T47D (cell line): ENCODE data around the gene CD276.

Experiments
- DNase-seq, 2 experiments: peaks; one replicate each; pipeline versions ENCODE4 v3.0.0 to v3.0.0-alpha.2; 2011 to 2012; ENCODE audit warnings: low read depth in 1 of 2, low spot score in 1 of 2
- JUND ChIP-seq: IDR thresholded peaks from 2 replicates; pipeline ENCODE4 v1.6.1; 2012; ENCODE audit warnings: low read depth
- in situ Hi-C: cut with HindIII; loops from 2 replicates; pipeline ENCODE4 v1.10.0; 2016; ENCODE audit warnings: low sequenced_read_pairs, low pct_unique_long_range_greater_than_20kb

Gene CD276

DNA sequence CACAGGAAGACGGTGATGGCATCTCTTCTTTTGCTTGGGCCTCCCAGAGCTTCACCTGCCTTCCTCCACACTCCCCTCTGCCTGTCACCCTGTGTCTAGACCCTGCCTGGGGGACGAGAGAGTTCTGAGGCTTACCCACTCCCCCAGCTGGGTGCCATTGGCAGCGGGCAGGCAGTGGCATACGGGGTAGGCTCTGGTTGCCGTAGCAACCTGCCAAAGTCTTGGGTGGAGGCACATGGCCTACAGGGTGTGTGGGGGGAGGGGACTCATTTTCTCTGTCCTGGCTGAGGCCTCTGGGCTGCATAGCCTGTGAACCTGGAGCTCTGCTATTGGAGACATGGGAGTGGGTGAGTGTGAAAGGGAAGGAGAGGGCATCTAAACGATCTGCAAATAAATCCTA, 64.5 kb downstream of the CD276 start:
- DNase-seq = no peak
- in situ Hi-C loops = no loop called here
- no peak for TF ChIP-seq JUND

DNA sequence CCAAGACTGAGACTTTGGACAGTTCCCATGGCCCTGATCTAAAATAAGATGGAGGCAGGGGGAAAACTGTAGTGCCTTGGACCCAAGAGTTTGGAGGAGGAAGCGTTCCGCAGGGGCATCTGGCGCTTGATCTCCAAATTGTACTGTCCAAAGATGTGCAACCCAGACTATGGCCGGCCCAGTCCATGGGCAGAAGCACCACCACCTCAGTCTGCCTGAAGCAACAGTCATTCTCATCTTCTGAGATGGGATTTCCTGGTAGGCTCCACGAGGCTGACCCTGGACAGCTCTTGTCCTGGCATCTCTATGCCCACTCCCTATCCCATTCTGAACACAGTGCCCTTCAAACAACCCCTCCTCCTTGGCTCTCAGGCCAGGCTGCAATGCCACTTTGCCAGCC, 65.3 kb downstream of the CD276 start:
- no peak for TF ChIP-seq JUND
- no peak for DNase-seq
- in situ Hi-C loops = no loop called here

DNA sequence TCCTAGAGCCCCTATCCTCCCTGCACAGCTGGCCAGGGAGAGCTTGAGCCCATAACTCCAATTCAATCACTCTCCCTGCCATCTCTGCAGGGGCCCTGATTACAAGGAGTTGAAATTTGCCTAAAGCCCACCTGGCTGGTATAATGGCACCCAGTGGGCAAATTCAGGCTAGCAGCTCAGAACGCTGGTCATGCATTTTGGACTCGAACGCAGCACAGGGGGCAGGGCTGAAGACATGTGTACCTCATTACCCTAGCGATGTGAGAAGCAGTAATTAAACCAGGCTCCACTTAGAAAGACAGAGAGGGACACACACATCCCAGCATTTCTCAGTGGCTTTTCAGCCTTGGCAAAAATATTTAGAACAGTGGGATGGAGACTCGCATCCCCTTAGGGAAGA, 65.8 kb downstream of the CD276 start:
- no peak for TF ChIP-seq JUND
- DNase-seq = no peak
- in situ Hi-C loops = no loop called here

- no peak for DNase-seq
- in situ Hi-C loops = no loop called here
- TF ChIP-seq JUND = no peak
Measured at GRCh38 chr15:73750438-73750837, 66.3 kb downstream of the CD276 start.

- TF ChIP-seq JUND = no peak
- in situ Hi-C loops = no loop called here
- DNase-seq = no peak
Measured at GRCh38 chr15:73750951-73751350, 66.8 kb downstream of the CD276 start.

DNA sequence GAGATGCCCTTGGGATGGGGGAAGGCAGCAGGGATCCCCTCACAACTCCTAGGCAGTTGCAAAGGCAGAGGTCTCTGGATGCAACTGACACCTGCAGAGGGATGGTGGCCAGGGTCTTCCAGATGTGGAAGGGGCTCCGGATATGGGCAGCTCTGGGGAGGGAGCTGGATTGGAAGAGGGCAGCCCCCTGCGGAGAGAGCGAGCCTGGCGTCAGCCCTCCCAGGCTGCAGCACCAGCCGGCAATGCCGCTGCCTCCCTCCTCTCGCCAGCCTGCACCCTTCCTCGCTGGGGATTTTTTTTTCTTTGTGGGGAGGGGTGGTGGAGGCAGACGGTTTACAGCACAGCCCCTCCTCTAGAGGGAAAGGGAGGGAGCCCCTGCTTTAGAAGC, 67.3 kb downstream of the CD276 start:
- in situ Hi-C loops = no loop called here
- TF ChIP-seq JUND = no peak
- no peak for DNase-seq

- in situ Hi-C loops = no loop called here
- no peak for TF ChIP-seq JUND
- DNase-seq = no peak
Measured at GRCh38 chr15:73751899-73752805, 68.0 kb downstream of the CD276 start.

DNA sequence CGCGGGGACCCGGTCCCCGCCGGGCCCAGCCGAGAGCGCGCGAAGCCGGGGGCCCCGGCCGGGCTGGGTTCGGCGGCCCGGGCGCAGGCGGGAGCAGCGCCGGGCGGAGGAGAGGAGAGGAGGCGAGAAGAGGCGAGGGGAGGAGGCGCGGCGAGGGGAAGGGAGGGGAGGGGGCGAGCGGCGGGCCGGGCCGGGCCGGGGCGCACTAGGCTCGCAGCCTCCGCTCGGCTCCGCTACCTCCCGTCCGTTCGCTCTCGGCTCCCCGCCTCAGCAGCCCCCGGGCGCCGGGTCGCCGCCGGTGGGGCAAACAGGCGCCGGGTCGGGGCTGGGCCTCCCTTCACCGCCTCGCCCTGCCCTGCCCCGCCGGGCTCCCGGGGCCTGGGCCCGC, 68.6 kb downstream of the CD276 start:
- in situ Hi-C loops = no loop called here
- DNase-seq = peak; percentile 12 to 62
- TF ChIP-seq JUND = no peak

- DNase-seq = peak; percentile 33 to 76
- in situ Hi-C loops = no loop called here
- TF ChIP-seq JUND = no peak
Measured at GRCh38 chr15:73753250-73754130, 69.3 kb downstream of the CD276 start, which contains the start of gene INSYN1. INSYN1 (minus strand) TSS chr15:73753351; CDS start chr15:73751130, 2,221 bp downstream.

GRCh38 chr15:73754461-73754860, 70.3 kb downstream of the CD276 start:
- no peak for TF ChIP-seq JUND
- no peak for DNase-seq
- in situ Hi-C loops = no loop called here

GRCh38 chr15:73755481-73755880, 71.3 kb downstream of the CD276 start:
- in situ Hi-C loops = no loop called here
- no peak for TF ChIP-seq JUND
- DNase-seq = no peak

DNA sequence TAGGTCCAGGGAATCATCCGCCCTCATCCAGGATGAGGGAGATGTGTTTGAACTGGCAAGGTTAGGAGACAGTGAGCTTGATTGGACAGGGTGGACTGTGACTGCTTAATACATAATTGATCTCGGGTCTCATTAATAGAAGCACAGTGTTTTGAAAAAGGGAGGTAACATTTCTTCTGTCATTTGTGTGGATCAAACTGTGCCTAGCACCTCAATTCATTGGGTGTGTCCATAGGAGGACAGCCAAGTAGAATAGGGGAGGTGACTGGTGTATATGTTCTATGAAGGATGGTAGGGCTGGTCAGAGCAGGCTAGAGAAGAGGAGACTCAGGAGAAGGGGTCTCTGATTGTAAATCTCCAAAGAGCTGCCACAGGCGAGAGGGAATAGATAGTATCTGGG, 71.8 kb downstream of the CD276 start:
- no peak for DNase-seq
- in situ Hi-C loops = no loop called here
- no peak for TF ChIP-seq JUND

GRCh38 chr15:73756390-73756789, 72.2 kb downstream of the CD276 start:
- no peak for DNase-seq
- no peak for TF ChIP-seq JUND
- in situ Hi-C loops = no loop called here
